BLaER1 (cell line): ENCODE results near the gene MAPKAPK3.
"Not testable (repeated sequence)": the region's sequence is repeated elsewhere in the genome, so short reads cannot be mapped to it uniquely, and the experiment has no call there.

Source experiments
- H3K27ac ChIP-seq: shearing (Covaris generic); formaldehyde crosslinking; 2 replicates; pipeline ENCODE4 v1.8.1; 2022
- H3K27me3 ChIP-seq: shearing (Covaris generic); formaldehyde crosslinking; 2 replicates; pipeline ENCODE4 v1.8.1; 2022
- H3K36me3 ChIP-seq: shearing (Covaris generic); formaldehyde crosslinking; 2 replicates; pipeline ENCODE4 v1.8.1; 2022
- H3K4me1 ChIP-seq: shearing (Covaris generic); formaldehyde crosslinking; 2 replicates; pipeline ENCODE4 v1.8.1; 2022
- H3K4me2 ChIP-seq: shearing (Covaris generic); formaldehyde crosslinking; 2 replicates; pipeline ENCODE4 v1.8.1; 2022
- H3K4me3 ChIP-seq: shearing (Covaris generic); formaldehyde crosslinking; 2 replicates; pipeline ENCODE4 v1.8.1; 2022
- H3K9ac ChIP-seq: shearing (Covaris generic); formaldehyde crosslinking; 2 replicates; pipeline ENCODE4 v1.8.1; 2022
- H3K9me3 ChIP-seq: shearing (Covaris generic); formaldehyde crosslinking; 2 replicates; pipeline ENCODE4 v1.8.1; 2022
- H4K20me1 ChIP-seq: shearing (Covaris generic); formaldehyde crosslinking; 2 replicates; pipeline ENCODE4 v1.8.1; 2022
- Cebpa-rat ChIP-seq: shearing (Covaris generic); IDR thresholded peaks from 2 replicates; pipeline ENCODE4 v1.8.1; 2022

MAPKAPK3 gene

DNA sequence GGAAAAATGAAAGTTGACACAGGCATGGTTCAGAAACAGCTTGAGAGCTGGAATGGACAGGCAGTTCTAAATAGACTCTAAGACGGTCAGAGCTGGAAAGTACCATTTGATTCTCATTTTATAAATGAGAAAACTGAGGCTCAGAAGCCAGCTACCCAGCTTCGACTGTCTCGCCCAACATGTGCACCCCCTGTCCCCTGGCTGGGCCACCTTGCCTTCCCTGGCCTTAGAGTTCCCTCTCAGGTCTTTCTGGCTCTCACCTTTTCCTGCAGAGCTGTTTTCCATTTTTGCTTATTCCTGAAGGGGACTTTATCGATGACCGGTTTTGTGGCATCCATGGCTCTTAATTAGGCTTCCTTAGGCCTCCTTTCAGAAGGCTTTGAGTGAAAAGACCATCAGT is 40.5 kb downstream of the MAPKAPK3 start:
- TF ChIP-seq Cebpa-rat, result no peak

GRCh38 chr3:50657816-50658215 is 40.9 kb downstream of the MAPKAPK3 start:
- no peak overlapping the region for H3K9ac ChIP-seq
- no peak for TF ChIP-seq Cebpa-rat
- H3K27ac ChIP-seq, result no peak overlapping the region
- H3K4me1 ChIP-seq, result no peaks in the 10 kb centered on the region
- H3K36me3 ChIP-seq, result no peaks in the 10 kb centered on the region
- H3K9me3 ChIP-seq, result no peaks in the 10 kb centered on the region
- no peak overlapping the region for H3K4me3 ChIP-seq
- H4K20me1 ChIP-seq, result no peaks in the 10 kb centered on the region
- no peaks in the 10 kb centered on the region for H3K27me3 ChIP-seq
- no peak overlapping the region for H3K4me2 ChIP-seq

More for the DNA sequence above, 40.5 kb downstream of the MAPKAPK3 start:
- Histone ChIP-seq H3K4me2 (no peak overlapping the region), H3K4me3 (no peak overlapping the region), H3K4me1 (no peaks in the 10 kb centered on the region), H3K9me3 (no peaks in the 10 kb centered on the region), H3K27ac (no peak overlapping the region), H3K36me3 (no peaks in the 10 kb centered on the region), H3K27me3 (no peaks in the 10 kb centered on the region), H3K9ac (no peak overlapping the region), H4K20me1 (no peaks in the 10 kb centered on the region)

- Histone ChIP-seq H3K4me2 (no peak overlapping the region), H3K27me3 (no peaks in the 10 kb centered on the region), H3K4me3 (no peak overlapping the region), H3K9me3 (no peaks in the 10 kb centered on the region), H3K27ac (no peak overlapping the region), H3K4me1 (no peaks in the 10 kb centered on the region), H3K9ac (no peak overlapping the region), H3K36me3 (no peaks in the 10 kb centered on the region), H4K20me1 (no peaks in the 10 kb centered on the region)
- no peak for TF ChIP-seq Cebpa-rat
Measured at GRCh38 chr3:50658416-50658815, 41.5 kb downstream of the MAPKAPK3 start.

- Histone ChIP-seq H4K20me1 (no peaks in the 10 kb centered on the region), H3K9me3 (no peaks in the 10 kb centered on the region), H3K4me1 (no peaks in the 10 kb centered on the region), H3K4me3 (no peak overlapping the region), H3K27ac (no peak overlapping the region), H3K36me3 (no peaks in the 10 kb centered on the region), H3K4me2 (no peak overlapping the region), H3K9ac (no peak overlapping the region), H3K27me3 (no peaks in the 10 kb centered on the region)
- TF ChIP-seq Cebpa-rat, result no peak
Measured at GRCh38 chr3:50658831-50659230, 41.9 kb downstream of the MAPKAPK3 start.

- Histone ChIP-seq H3K9me3 (no peaks in the 10 kb centered on the region), H3K4me2 (no peak overlapping the region), H3K4me1 (no peaks in the 10 kb centered on the region), H3K4me3 (no peak overlapping the region), H3K27ac (no peak overlapping the region), H3K27me3 (no peaks in the 10 kb centered on the region), H4K20me1 (no peaks in the 10 kb centered on the region), H3K36me3 (no peaks in the 10 kb centered on the region), H3K9ac (no peak overlapping the region)
- TF ChIP-seq Cebpa-rat, result no peak
Measured at GRCh38 chr3:50660386-50660785, 43.4 kb downstream of the MAPKAPK3 start.

DNA sequence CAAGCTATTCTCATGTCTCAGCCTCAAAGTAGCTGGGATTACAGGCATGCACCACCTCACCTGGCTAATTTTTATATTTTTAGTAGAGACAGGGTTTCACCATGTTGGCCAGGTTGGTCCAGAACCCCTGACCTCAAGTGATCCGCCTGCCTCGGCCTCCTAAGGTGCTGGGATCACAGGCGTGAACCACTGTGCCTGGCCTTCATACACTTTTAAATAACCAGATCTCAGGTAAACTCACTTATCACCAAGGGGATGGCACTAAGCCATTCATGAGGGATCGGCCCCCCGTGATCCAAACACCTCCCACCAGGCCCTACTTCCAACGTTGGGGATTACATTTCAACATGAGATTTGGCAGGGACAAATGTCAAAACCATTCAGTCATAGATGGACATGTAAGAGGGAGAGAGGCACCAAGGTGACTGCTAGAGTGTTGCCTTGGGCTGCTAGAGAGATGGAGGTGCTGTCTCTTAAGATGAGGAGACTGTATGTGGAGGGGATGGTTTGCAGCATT is 44.4 kb downstream of the MAPKAPK3 start:
- Histone ChIP-seq H4K20me1 (no peaks in the 10 kb centered on the region), H3K4me3 (no peak overlapping the region), H3K9ac (no peak overlapping the region), H3K27ac (no peak overlapping the region), H3K27me3 (no peaks in the 10 kb centered on the region), H3K9me3 (no peaks in the 10 kb centered on the region), H3K4me2 (no peak overlapping the region), H3K4me1 (no peaks in the 10 kb centered on the region), H3K36me3 (no peaks in the 10 kb centered on the region)
- no peak for TF ChIP-seq Cebpa-rat

DNA sequence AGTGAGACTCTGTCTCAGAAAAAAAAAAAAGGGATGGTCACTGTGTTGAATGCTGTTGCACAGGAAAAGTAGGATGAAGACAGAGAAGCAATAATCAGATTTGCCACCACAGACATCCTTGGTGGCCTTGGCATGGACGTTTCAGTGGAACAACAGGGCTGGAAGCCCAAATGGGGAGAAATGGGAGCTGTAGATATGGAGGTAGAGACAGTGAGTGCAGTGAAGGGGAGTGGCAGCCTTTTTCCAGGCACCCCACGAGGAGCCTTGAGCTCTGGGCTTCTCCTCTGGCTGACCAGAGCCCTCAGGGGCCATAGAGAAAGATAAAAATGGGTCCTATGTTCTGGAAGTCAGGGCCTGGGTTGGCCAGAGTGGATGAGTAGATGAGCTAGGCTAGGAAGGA is 45.5 kb downstream of the MAPKAPK3 start:
- Histone ChIP-seq H3K27ac (no peak overlapping the region), H3K4me1 (no peaks in the 10 kb centered on the region), H4K20me1 (no peaks in the 10 kb centered on the region), H3K27me3 (no peaks in the 10 kb centered on the region), H3K4me3 (no peak overlapping the region), H3K36me3 (no peaks in the 10 kb centered on the region), H3K4me2 (no peak overlapping the region), H3K9me3 (no peaks in the 10 kb centered on the region), H3K9ac (no peak overlapping the region)
- no peak for TF ChIP-seq Cebpa-rat

- no peak overlapping the region for H3K9ac ChIP-seq
- no peaks in the 10 kb centered on the region for H3K27me3 ChIP-seq
- no peak overlapping the region for H3K27ac ChIP-seq
- H3K4me3 ChIP-seq, result no peak overlapping the region
- H4K20me1 ChIP-seq, result no peaks in the 10 kb centered on the region
- TF ChIP-seq Cebpa-rat, result no peak
- H3K4me1 ChIP-seq, result no peaks in the 10 kb centered on the region
- no peaks in the 10 kb centered on the region for H3K9me3 ChIP-seq
- no peaks in the 10 kb centered on the region for H3K36me3 ChIP-seq
- H3K4me2 ChIP-seq, result no peak overlapping the region
Measured at GRCh38 chr3:50665081-50665840, 48.3 kb downstream of the MAPKAPK3 start.

GRCh38 chr3:50665841-50666115 is 48.8 kb downstream of the MAPKAPK3 start:
- not testable (repeated sequence) for H3K27me3 ChIP-seq, H3K4me2 ChIP-seq, H3K9me3 ChIP-seq, H3K4me3 ChIP-seq, H4K20me1 ChIP-seq, H3K9ac ChIP-seq, H3K4me1 ChIP-seq, H3K36me3 ChIP-seq, H3K27ac ChIP-seq

GRCh38 chr3:50666837-50667236 is 49.9 kb downstream of the MAPKAPK3 start:
- Histone ChIP-seq H3K9me3 (no peaks in the 10 kb centered on the region), H3K27ac (no peak overlapping the region), H3K36me3 (no peaks in the 10 kb centered on the region), H3K9ac (no peak overlapping the region), H3K4me2 (no peak overlapping the region), H3K4me1 (no peaks in the 10 kb centered on the region), H4K20me1 (no peaks in the 10 kb centered on the region), H3K27me3 (no peaks in the 10 kb centered on the region), H3K4me3 (no peak overlapping the region)
- TF ChIP-seq Cebpa-rat, result no peak

DNA sequence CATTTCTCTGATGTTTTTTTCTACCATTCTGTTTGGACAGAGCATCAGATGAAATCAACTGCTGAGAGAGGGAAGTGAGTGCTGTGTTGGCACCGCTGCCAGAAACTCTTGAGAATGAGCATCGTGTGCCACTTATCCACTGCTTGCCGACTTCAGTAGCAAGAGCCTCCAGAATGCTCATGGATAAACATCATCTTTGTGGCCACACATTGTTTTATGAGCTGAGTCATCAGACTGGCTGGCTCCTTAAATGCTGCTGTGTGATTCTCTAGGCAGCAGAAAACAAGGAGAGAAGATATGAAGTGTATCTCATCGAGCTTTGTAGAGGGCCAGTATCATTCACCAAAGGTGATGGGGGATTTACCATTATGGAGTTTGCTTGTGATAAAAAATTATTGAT is 54.4 kb downstream of the MAPKAPK3 start:
- Histone ChIP-seq H3K9ac (no peak overlapping the region), H4K20me1 (peaks cover 13% of the 10 kb centered on the region), H3K27me3 (peaks cover 42% of the 10 kb centered on the region), H3K4me3 (no peak overlapping the region), H3K36me3 (no peaks in the 10 kb centered on the region), H3K9me3 (no peaks in the 10 kb centered on the region), H3K4me2 (no peak overlapping the region), H3K27ac (no peak overlapping the region), H3K4me1 (peaks cover 5% of the 10 kb centered on the region; the same call in 1 of the 2 replicates)
- TF ChIP-seq Cebpa-rat, result no peak
